Mesendoderm (in vitro differentiated cells): Measurements from ENCODE around the gene DNASE2B.

ENCODE experiments used
- DNase-seq: peaks from one replicate; pipeline ENCODE4 v3.0.0; 2013
- H2AK5ac ChIP-seq: 2 replicates; pipeline ENCODE4 v1.6.1; 2013; ENCODE audit warnings: low read length, inconsistent platforms
- H2BK120ac ChIP-seq: 2 replicates; pipeline ENCODE4 v1.6.1; 2013; ENCODE audit warnings: low read depth, mild to moderate bottlenecking, low read length, moderate library complexity, mixed read lengths
- H2BK15ac ChIP-seq: replicated peaks from 2 replicates; pipeline ENCODE4 v1.6.1; 2013; ENCODE audit warnings: low read depth, mild to moderate bottlenecking, moderate library complexity
- H2BK5ac ChIP-seq: 2 replicates; pipeline ENCODE4 v1.6.1; 2013; ENCODE audit warnings: low read length, inconsistent platforms
- H3K18ac ChIP-seq: 2 replicates; pipeline ENCODE4 v1.6.1; 2013; ENCODE audit warnings: mild to moderate bottlenecking, low read length, mixed read lengths
- H3K23ac ChIP-seq: one replicate; pipeline ENCODE4 v1.6.1; 2013; ENCODE audit warnings: low read length
- H3K27ac ChIP-seq: 2 replicates; pipeline ENCODE4 v1.5.1; 2013; ENCODE audit warnings: low read depth, mild to moderate bottlenecking, inconsistent platforms, low read length, moderate library complexity
- H3K27me3 ChIP-seq: 2 replicates; pipeline ENCODE4 v1.6.1; 2013; ENCODE audit warnings: low read length, control low read depth, mild to moderate bottlenecking, inconsistent platforms; ENCODE audit not compliant: insufficient read depth, poor library complexity
- H3K36me3 ChIP-seq: 2 replicates; pipeline ENCODE4 v1.6.1; 2013; ENCODE audit warnings: low read length, inconsistent platforms; ENCODE audit not compliant: control insufficient read depth, insufficient read depth
- H3K4ac ChIP-seq: one replicate; pipeline ENCODE4 v1.6.1; 2013; ENCODE audit warnings: low read depth, mild to moderate bottlenecking, low read length, moderate library complexity
- H3K4me1 ChIP-seq: 2 replicates; pipeline ENCODE4 v1.6.1; 2013; ENCODE audit warnings: low read depth, low read length, inconsistent platforms; ENCODE audit not compliant: control insufficient read depth
- H3K4me2 ChIP-seq: 2 replicates; pipeline ENCODE4 v1.6.1; 2013; ENCODE audit warnings: low read length
- H3K4me3 ChIP-seq: 2 replicates; pipeline ENCODE4 v1.5.1; 2013; ENCODE audit warnings: mild to moderate bottlenecking, low read length
- H3K56ac ChIP-seq: one replicate; pipeline ENCODE4 v1.6.1; 2013; ENCODE audit warnings: low read length
- H3K79me1 ChIP-seq: 2 replicates; pipeline ENCODE4 v1.6.1; 2013; ENCODE audit warnings: low read length, inconsistent platforms
- H3K79me2 ChIP-seq: 2 replicates; pipeline ENCODE4 v1.6.1; 2013; ENCODE audit warnings: mild to moderate bottlenecking, low read length; ENCODE audit not compliant: control insufficient read depth, insufficient read depth
- H3K9ac ChIP-seq: 2 replicates; pipeline ENCODE4 v1.6.1; 2013; ENCODE audit warnings: low read length, inconsistent platforms
- H4K5ac ChIP-seq: one replicate; pipeline ENCODE4 v1.6.1; 2013; ENCODE audit warnings: low read length
- H4K8ac ChIP-seq: one replicate; pipeline ENCODE4 v1.6.1; 2013; ENCODE audit warnings: low read depth, mild to moderate bottlenecking, control low read depth, low read length, moderate library complexity
- WGBS: extraction: QIAGEN DNeasy Blood & Tissue Kit; methylation state at CpG from one replicate; pipeline ENCODE4 v1.1.7; 2013; ENCODE audit warnings: low lambda C conversion rate, missing lambda C conversion rate; ENCODE audit not compliant: insufficient coverage; ENCODE audit errors: extremely low coverage; 5-methylcytosine and 5-hydroxymethylcytosine counted together

The DNASE2B gene

GRCh38 chr1:84363019-84363418 is 35.3 kb upstream of the DNASE2B start:
- Histone ChIP-seq H3K56ac (no peak overlapping the region), H3K4me1 (no peaks in the 10 kb centered on the region), H3K36me3 (no peaks in the 10 kb centered on the region), H3K4me3 (no peak overlapping the region), H3K27ac (no peak overlapping the region), H4K8ac (no peak overlapping the region), H2AK5ac (no peak overlapping the region), H3K4me2 (no peak overlapping the region), H3K27me3 (no peaks in the 10 kb centered on the region), H3K23ac (no peak overlapping the region), H3K18ac (no peak overlapping the region), H3K9ac (no peak overlapping the region), H2BK15ac (no peak overlapping the region), H2BK120ac (no peak overlapping the region), H3K79me1 (no peaks in the 10 kb centered on the region), H4K5ac (no peak overlapping the region), H3K79me2 (no peaks in the 10 kb centered on the region), H3K4ac (no peak overlapping the region), H2BK5ac (no peak overlapping the region)
- no peak for DNase-seq
- WGBS, result no CpG with 5 or more reads among the region's 5 CpGs

DNA sequence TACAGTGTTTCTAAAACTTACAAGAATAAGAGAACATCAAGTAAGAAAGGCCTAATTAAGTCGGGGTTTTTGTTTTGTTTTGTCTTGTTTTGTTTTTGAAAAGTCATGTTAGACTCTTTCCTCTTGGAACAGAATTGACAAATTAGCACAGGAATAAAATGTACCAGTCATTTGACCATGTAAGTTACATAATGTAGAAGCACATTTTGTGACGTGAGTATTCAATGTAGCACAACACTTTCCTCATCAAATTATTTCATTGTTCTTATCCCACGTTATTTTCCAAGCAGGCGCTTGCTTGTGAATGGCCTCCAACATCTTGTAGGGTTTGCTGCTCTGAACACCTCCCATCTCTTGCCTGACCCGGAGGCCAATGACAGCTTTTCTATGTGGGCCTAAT is 34.7 kb upstream of the DNASE2B start:
- Histone ChIP-seq H3K18ac (no peak overlapping the region), H3K4ac (no peak overlapping the region), H3K36me3 (no peaks in the 10 kb centered on the region), H2AK5ac (no peak overlapping the region), H3K4me1 (no peaks in the 10 kb centered on the region), H3K56ac (no peak overlapping the region), H3K4me3 (no peak overlapping the region), H3K27me3 (no peaks in the 10 kb centered on the region), H2BK120ac (no peak overlapping the region), H3K23ac (no peak overlapping the region), H4K8ac (no peak overlapping the region), H3K9ac (no peak overlapping the region), H3K79me2 (no peaks in the 10 kb centered on the region), H3K27ac (no peak overlapping the region), H3K79me1 (no peaks in the 10 kb centered on the region), H3K4me2 (no peak overlapping the region), H2BK5ac (no peak overlapping the region), H2BK15ac (no peak overlapping the region), H4K5ac (no peak overlapping the region)
- no CpG with 5 or more reads among the region's 5 CpGs for WGBS
- no peak for DNase-seq

- DNase-seq, result no peak
- H3K4me1 ChIP-seq, result no peaks in the 10 kb centered on the region
- no CpG with 5 or more reads among the region's 3 CpGs for WGBS
- no peak overlapping the region for H3K9ac ChIP-seq
- no peaks in the 10 kb centered on the region for H3K79me2 ChIP-seq
- no peak overlapping the region for H2BK5ac ChIP-seq
- no peaks in the 10 kb centered on the region for H3K27me3 ChIP-seq
- H3K4me2 ChIP-seq, result no peak overlapping the region
- H2BK15ac ChIP-seq, result no peak overlapping the region
- H3K4me3 ChIP-seq, result no peak overlapping the region
- no peak overlapping the region for H4K8ac ChIP-seq
- no peak overlapping the region for H4K5ac ChIP-seq
- H3K56ac ChIP-seq, result no peak overlapping the region
- H3K4ac ChIP-seq, result no peak overlapping the region
- no peak overlapping the region for H2BK120ac ChIP-seq
- no peaks in the 10 kb centered on the region for H3K36me3 ChIP-seq
- no peak overlapping the region for H2AK5ac ChIP-seq
- no peaks in the 10 kb centered on the region for H3K79me1 ChIP-seq
- H3K18ac ChIP-seq, result no peak overlapping the region
- no peak overlapping the region for H3K23ac ChIP-seq
- no peak overlapping the region for H3K27ac ChIP-seq
Observed at GRCh38 chr1:84365225-84366221, 32.8 kb upstream of the DNASE2B start.

DNA sequence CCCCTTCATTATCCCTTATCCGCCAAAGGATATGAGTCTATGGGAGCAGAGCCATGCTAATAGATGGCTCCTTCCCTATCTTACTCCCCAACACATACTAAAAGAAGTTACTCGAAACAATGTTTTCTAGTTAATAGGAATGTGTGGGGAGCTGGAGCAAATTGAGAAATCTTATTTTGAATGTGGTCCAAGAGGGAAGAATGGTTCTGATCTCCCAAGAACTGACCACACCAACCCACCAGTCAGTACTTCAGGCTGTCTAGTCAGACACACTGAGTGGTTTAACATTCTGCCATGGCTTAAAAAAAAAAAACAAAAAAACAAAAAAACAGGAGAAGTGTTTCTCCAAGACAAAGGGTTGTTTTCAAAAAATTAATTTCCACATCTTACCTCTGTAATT is 31.5 kb upstream of the DNASE2B start:
- Histone ChIP-seq H2BK120ac (no peak overlapping the region), H3K23ac (no peak overlapping the region), H3K4me3 (no peak overlapping the region), H2BK5ac (no peak overlapping the region), H3K4me2 (no peak overlapping the region), H3K27ac (no peak overlapping the region), H3K4me1 (no peaks in the 10 kb centered on the region), H3K27me3 (no peaks in the 10 kb centered on the region), H3K36me3 (no peaks in the 10 kb centered on the region), H3K9ac (no peak overlapping the region), H4K8ac (no peak overlapping the region), H2BK15ac (no peak overlapping the region), H3K4ac (no peak overlapping the region), H3K56ac (no peak overlapping the region), H3K79me1 (no peaks in the 10 kb centered on the region), H4K5ac (no peak overlapping the region), H3K18ac (no peak overlapping the region), H2AK5ac (no peak overlapping the region), H3K79me2 (no peaks in the 10 kb centered on the region)
- no peak for DNase-seq
- WGBS, result no CpG with 5 or more reads among the region's 2 CpGs

- WGBS, result no CpG with 5 or more reads among the region's 1 CpG
- Histone ChIP-seq H3K27ac (no peak overlapping the region), H2AK5ac (no peak overlapping the region)
Observed at GRCh38 chr1:84367219-84367618, 31.1 kb upstream of the DNASE2B start.

More at GRCh38 chr1:84367219-84367618, 31.1 kb upstream of the DNASE2B start:
- H3K56ac ChIP-seq, result no peak overlapping the region
- no peak overlapping the region for H2BK5ac ChIP-seq
- H3K4me3 ChIP-seq, result no peak overlapping the region
- no peaks in the 10 kb centered on the region for H3K27me3 ChIP-seq
- no peak overlapping the region for H3K4me2 ChIP-seq
- H2BK120ac ChIP-seq, result no peak overlapping the region
- no peaks in the 10 kb centered on the region for H3K79me1 ChIP-seq
- H3K79me2 ChIP-seq, result no peaks in the 10 kb centered on the region
- no peak overlapping the region for H3K23ac ChIP-seq
- no peaks in the 10 kb centered on the region for H3K36me3 ChIP-seq
- no peak overlapping the region for H2BK15ac ChIP-seq
- no peak for DNase-seq
- no peak overlapping the region for H4K5ac ChIP-seq
- no peak overlapping the region for H3K18ac ChIP-seq
- no peak overlapping the region for H3K4ac ChIP-seq
- H4K8ac ChIP-seq, result no peak overlapping the region
- no peak overlapping the region for H3K9ac ChIP-seq
- H3K4me1 ChIP-seq, result no peaks in the 10 kb centered on the region
